GM18867 (cell line): ENCODE results near the gene RBMS1.
A peak's percentile ranks its signal among the peaks of the same experiment; 100 is the strongest.

ENCODE experiments used
- ATAC-seq: cut with Tn5 transposase; IDR thresholded peaks from one replicate; pipeline ENCODE4 v1.9.1; 2021; ENCODE audit warnings: mild to moderate bottlenecking, moderate library complexity; ENCODE audit not compliant: unreplicated experiment

RBMS1 gene

DNA sequence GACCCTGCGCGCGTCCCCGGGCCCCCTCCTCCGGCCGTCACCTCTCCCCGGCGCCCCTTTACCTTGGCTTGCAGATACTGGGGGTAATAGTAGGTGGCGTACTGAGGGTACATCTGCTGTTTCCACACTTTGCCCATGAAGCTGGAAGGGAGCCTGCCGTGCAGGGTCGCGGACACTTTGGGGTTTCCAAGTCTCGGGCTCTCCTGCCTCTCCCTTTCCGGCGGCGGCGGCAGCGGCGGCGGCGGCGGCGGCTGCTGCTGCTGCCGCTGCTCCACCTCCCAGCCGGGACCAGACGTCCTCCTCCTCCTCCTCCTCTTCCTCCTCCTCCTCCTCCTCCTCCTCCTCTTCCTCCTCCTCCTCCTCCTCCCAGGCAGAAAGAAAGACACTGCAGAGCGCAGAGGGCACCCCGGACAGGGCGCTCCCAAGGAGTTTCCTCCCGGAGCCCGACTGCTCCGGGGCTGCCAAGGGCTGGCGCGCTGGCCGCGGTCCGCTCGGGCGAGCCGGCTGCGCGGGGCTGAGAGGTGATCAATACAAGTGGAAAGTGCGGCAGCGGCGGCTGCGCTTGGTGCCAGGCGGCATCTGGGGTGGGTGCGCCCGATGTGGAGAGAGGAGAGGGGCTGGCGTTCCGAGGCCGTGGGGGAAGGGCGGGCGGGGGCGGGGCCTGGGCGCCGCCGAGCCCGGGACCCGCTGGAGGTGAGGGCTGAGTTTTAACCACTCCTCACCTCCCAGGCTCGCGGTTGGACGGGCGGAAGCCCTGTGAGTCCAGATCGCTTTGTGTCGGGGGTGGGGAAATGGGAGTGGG, at the start of gene RBMS1:
Gene RBMS1 (minus strand): TSS at position 581 of the 802 bp plus-strand sequence. CDS start 444 bp downstream, at position 137.
- no peak for ATAC-seq

- ATAC-seq: no peak
These were observed 48.1 kb upstream of the RBMS1 start for GRCh38 chr2:160541745-160542144.

GRCh38 chr2:160538559-160539355, 45.1 kb upstream of the RBMS1 start:
- no peak for ATAC-seq

GRCh38 chr2:160538115-160538514, 44.5 kb upstream of the RBMS1 start:
- ATAC-seq: no peak

- no peak for ATAC-seq
These were observed 41.4 kb upstream of the RBMS1 start for GRCh38 chr2:160534996-160535395.

GRCh38 chr2:160534249-160534648, 40.6 kb upstream of the RBMS1 start:
- ATAC-seq: no peak

GRCh38 chr2:160533482-160533881, 39.9 kb upstream of the RBMS1 start:
- ATAC-seq: no peak

DNA sequence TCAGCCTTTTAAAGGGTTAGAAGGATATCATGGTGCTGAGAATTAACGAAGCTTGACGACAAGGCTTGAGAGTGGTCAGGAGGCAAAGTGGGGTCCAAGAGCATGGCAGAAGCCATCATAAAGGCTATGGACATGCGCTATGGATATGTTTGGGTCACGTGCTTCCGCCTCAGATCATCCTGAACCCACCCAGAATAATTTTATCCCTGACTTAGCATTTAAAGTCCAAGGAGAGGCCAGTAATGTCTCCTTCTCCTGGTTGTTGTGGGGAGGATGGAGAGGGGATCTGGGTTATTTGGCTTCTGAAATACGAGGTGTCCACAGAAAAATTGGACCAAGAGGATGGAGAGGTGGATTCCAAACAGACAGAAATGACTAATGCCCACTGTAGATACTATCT, 38.8 kb upstream of the RBMS1 start:
- ATAC-seq: no peak

DNA sequence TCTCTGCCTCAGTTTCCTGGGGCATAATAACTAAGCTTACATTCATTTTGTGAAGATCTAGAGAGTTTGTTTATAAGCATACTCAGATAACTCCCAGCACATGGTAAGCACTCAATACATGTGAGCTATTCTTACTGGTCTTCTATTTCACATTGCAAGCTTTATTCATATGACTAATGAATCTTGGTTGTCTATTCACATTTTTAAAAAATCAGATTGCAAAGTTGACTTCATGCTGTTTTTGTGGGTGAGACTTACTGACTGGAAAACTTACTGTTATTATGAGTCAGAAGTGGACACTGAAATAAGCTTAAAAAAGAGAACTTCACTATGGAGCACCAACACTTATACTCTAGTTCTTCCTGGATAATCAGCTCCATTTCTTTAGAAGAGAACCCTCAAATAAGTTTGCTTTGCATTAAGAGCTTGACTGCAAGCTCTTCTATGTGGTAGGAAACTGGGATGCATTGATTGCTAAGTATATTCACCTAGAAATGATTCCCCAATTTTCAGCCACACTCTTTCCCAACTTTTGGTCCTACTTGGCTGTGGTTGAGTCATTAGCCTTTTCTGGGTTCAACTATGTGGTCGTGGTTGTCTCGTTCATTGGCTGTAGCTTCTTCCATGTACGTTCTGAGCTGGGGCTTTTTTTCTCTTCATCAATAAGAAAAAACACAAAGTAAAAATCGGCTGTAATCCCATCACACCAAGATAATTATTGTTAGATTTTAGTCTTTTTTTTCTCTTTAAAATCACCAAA, 29.5 kb upstream of the RBMS1 start:
- ATAC-seq: no peak

DNA sequence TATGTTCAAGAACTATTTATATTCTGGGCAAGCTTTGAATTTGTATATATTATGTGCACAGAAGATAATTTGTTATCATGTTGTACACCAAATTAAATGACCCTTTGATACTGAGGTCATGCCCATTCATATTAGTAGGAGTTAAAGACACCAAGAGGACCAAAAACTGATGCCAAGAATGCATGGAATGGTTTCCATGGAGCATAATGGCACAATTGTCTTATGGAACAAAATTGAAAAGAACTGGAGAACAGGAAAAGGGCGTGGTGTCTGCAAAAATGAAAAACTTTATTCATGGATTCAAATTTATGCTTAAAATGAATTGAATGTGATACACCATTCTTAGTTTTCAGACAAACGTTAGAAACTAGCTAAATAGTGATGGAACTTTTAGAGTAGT, 24.1 kb upstream of the RBMS1 start:
- no peak for ATAC-seq

DNA sequence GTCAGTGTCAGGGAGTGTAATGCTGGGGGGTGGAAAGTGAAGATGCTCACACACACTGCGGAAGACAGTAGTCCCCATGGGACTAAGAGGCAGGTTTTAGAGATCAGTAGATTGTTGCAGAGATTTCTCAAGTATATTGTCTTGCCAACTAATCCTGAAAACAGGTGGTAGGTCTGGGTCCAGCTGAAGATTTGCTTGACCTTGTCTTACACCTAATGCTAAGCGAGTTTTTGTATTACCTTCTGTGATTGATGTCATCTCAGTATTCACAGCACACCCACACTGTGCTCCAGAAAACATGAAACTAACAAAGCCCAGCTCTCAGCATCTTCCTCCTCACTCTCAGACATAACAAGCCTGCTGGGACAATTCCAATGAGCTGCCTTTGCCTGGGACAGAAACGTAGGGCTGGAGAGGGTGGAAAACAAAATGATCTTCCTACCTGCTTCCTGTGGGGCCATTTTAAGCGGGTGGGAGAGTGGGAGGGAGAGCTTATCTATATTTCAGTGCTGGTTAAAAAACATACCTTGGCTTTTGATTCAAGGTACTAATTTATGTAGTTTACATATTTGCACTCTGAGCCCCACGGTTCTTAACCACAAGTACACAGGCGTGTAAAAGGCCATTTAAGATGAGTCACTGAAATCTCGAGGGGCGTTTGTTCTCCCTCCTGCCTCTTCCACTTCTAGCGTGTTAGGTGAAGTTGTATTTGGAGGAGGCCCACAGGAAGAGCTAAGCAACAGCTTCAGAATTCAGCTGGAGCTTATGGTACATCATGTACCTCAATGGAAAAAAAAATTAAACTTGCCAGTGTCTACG, 23.1 kb upstream of the RBMS1 start:
- peak; percentile 90 for ATAC-seq

GRCh38 chr2:160515120-160515519, 21.5 kb upstream of the RBMS1 start:
- no peak for ATAC-seq

DNA sequence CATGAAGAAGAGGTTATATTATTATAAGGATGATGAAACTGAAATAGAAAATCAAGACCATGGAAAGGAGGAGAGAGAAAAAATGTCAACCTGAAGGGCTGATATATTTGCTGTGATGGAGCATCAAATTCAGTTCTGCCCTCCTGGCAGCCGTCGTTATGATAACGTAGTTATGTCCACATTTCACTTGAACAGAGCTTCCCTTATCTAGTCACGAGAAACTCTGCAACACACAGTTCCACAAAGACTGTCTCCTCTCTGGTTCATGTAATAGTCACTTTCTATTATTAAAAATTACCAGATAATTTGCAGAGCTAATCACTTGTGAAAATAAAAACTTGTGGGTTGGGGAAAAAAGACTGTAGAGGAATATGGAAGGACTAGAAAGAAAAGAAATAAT, 19.5 kb upstream of the RBMS1 start:
- ATAC-seq: no peak

DNA sequence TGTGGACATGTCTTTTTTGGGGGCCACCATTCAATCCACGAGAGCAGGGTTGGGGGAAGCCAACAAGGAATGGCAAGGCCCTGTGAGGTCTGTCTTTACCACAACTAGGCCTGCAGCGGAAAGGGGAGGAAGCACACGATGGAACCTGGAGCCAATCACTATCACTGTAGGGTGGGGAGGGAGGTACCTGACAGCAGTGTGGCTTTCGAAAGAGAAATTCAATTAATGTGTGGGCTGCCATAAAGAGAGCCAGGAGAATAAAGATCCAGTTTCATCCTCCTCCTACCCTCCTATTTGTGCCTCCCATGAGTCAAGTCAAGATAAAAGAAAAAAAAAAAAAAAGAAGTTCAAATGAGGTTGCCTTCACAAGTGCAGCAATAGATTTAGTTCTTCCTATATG, 18.9 kb upstream of the RBMS1 start:
- ATAC-seq: no peak

DNA sequence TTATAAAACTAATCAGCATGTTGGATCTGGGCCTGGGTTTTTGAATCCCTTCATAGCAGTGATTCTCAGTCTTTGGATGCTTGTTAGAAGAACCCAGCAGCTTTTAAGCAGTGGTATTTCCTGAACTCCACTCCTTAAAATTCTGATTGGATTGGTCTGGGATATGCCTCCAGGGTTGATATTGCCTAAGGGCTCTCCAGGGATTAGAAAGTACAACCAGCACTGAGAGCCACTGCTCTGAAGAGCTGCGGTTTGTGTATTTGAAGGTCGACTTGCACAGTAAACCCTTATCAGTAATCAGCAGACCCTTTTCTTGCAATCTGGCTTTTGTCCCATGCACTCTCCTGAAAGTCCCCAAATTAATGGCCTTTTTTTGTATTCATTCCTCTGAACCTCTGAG, 17.0 kb upstream of the RBMS1 start:
- no peak for ATAC-seq

DNA sequence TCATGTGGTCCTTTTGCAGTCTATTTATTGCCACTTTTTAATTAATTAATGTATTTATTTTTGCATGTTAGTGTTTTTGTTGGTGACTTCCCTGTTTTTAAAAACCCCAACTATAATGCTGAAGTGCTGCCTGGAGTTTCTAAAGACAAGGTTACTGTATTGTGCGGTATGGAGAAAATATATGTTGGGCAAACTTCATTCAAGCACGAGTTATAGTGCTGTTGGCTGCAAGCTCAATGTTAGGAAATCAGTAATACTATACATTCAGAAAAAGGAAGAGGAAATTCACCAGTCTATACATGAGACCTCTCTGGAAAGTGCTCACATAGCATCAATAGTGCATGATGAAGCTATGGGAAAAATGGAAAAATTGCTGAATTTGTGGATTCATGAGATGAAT, 15.4 kb upstream of the RBMS1 start:
- no peak for ATAC-seq

DNA sequence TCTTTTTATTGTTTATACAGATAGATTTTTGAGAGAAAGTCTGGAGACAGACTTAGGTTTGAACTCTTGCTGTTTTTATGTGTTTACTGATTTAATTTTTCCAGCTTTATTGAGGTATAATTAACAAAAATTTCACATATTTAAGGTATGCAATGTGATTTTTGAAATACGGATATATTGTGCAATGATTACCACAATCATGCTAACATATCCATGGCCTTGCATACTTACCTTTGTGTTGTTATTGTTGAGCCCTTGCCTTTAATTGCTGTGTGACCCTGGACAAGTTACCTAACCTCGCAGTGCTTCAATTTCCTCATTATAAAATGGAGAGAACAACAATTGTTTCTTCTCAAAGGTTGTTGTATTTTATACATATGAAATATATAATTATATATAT, 13.9 kb upstream of the RBMS1 start:
- no peak for ATAC-seq

- ATAC-seq: no peak
These were observed 13.4 kb upstream of the RBMS1 start for GRCh38 chr2:160507046-160507407.

- ATAC-seq: no peak
These were observed 12.9 kb upstream of the RBMS1 start for GRCh38 chr2:160506371-160507045.

- ATAC-seq: no peak
These were observed 11.6 kb upstream of the RBMS1 start for GRCh38 chr2:160505256-160505655.
